Measurements from ENCODE around the gene ACKR2.
A peak's percentile ranks its signal among the peaks of the same experiment; 100 is the strongest.

Gene ACKR2

GRCh38 chr3:42871592-42872196 is 62.4 kb downstream of the ACKR2 start:
- Histone ChIP-seq H3K27ac (ENCODE audit: low read length) (no peak overlapping the region), H3K4me1 (ENCODE audit: insufficient read depth, low read length) (no peaks in the 10 kb centered on the region)

GRCh38 chr3:42872718-42873117 is 63.5 kb downstream of the ACKR2 start:
- Histone ChIP-seq H3K4me3 (ENCODE audit: low read length) (no peak overlapping the region), H3K27me3 (ENCODE audit: insufficient read depth, low read length) (no peaks in the 10 kb centered on the region), H3K27ac (ENCODE audit: low read length) (no peak overlapping the region)

More at GRCh38 chr3:42871592-42872196, 62.4 kb downstream of the ACKR2 start:
- Histone ChIP-seq H3K9me3 (ENCODE audit: insufficient read depth, low read depth, low read length) (no peaks in the 10 kb centered on the region), H3K9ac (ENCODE audit: low read depth, low read length) (no peak overlapping the region), H3K27me3 (ENCODE audit: insufficient read depth, low read length) (no peaks in the 10 kb centered on the region), H3K4me3 (ENCODE audit: low read length) (no peak overlapping the region), H3K36me3 (ENCODE audit: insufficient read depth, low read depth, low read length) (no peaks in the 10 kb centered on the region)

GRCh38 chr3:42873221-42873982 is 64.2 kb downstream of the ACKR2 start:
- no peak overlapping the region for H3K9ac ChIP-seq (ENCODE audit: low read depth, low read length)
- H3K4me3 ChIP-seq (ENCODE audit: low read length), result no peak overlapping the region
- no peaks in the 10 kb centered on the region for H3K27me3 ChIP-seq (ENCODE audit: insufficient read depth, low read length)
- H3K9me3 ChIP-seq (ENCODE audit: insufficient read depth, low read depth, low read length), result no peaks in the 10 kb centered on the region
- no peaks in the 10 kb centered on the region for H3K36me3 ChIP-seq (ENCODE audit: insufficient read depth, low read depth, low read length)
- no peak overlapping the region for H3K27ac ChIP-seq (ENCODE audit: low read length)
- H3K4me1 ChIP-seq (ENCODE audit: insufficient read depth, low read length), result no peaks in the 10 kb centered on the region

More at GRCh38 chr3:42872718-42873117, 63.5 kb downstream of the ACKR2 start:
- Histone ChIP-seq H3K9ac (ENCODE audit: low read depth, low read length) (no peak overlapping the region), H3K4me1 (ENCODE audit: insufficient read depth, low read length) (no peaks in the 10 kb centered on the region), H3K36me3 (ENCODE audit: insufficient read depth, low read depth, low read length) (no peaks in the 10 kb centered on the region), H3K9me3 (ENCODE audit: insufficient read depth, low read depth, low read length) (no peaks in the 10 kb centered on the region)

- Histone ChIP-seq H3K9me3 (ENCODE audit: insufficient read depth, low read depth, low read length) (no peaks in the 10 kb centered on the region), H3K4me3 (ENCODE audit: low read length) (no peak overlapping the region), H3K27me3 (ENCODE audit: insufficient read depth, low read length) (peaks cover 5% of the 10 kb centered on the region; the same call in 1 of the 2 replicates), H3K27ac (ENCODE audit: low read length) (no peak overlapping the region), H3K4me1 (ENCODE audit: insufficient read depth, low read length) (no peaks in the 10 kb centered on the region), H3K9ac (ENCODE audit: low read depth, low read length) (no peak overlapping the region), H3K36me3 (ENCODE audit: insufficient read depth, low read depth, low read length) (no peaks in the 10 kb centered on the region)
These were observed 65.5 kb downstream of the ACKR2 start for GRCh38 chr3:42874749-42875148.

- H3K27ac ChIP-seq (ENCODE audit: low read length), result no peak within 1 kb of the TSS
- H3K4me3 ChIP-seq (ENCODE audit: low read length), result no peak within 1 kb of the TSS
- H3K4me1 ChIP-seq (ENCODE audit: insufficient read depth, low read length), result no peaks in the 10 kb centered on the region
- no peak within 1 kb of the TSS for H3K9ac ChIP-seq (ENCODE audit: low read depth, low read length)
- H3K9me3 ChIP-seq (ENCODE audit: insufficient read depth, low read depth, low read length), result no peaks in the 10 kb centered on the region
- peaks cover 5% of the 10 kb centered on the region; the same call in 1 of the 2 replicates for H3K27me3 ChIP-seq (ENCODE audit: insufficient read depth, low read length)
- H3K36me3 ChIP-seq (ENCODE audit: insufficient read depth, low read depth, low read length), result no peaks in the 10 kb centered on the region
These were observed 66.3 kb downstream of the ACKR2 start, which contains the start of gene CYP8B1 for GRCh38 chr3:42875325-42876151. Gene CYP8B1, minus strand, starts transcription at chr3:42875879. Its CDS starts 63 bp downstream, at chr3:42875816.

GRCh38 chr3:42876401-42876800 is 67.2 kb downstream of the ACKR2 start:
- Histone ChIP-seq H3K27ac (ENCODE audit: low read length) (no peak overlapping the region), H3K27me3 (ENCODE audit: insufficient read depth, low read length) (peaks cover 5% of the 10 kb centered on the region; the same call in 1 of the 2 replicates), H3K4me1 (ENCODE audit: insufficient read depth, low read length) (peaks cover 2% of the 10 kb centered on the region; the same call in 1 of the 2 replicates), H3K36me3 (ENCODE audit: insufficient read depth, low read depth, low read length) (no peaks in the 10 kb centered on the region), H3K9me3 (ENCODE audit: insufficient read depth, low read depth, low read length) (no peaks in the 10 kb centered on the region), H3K4me3 (ENCODE audit: low read length) (no peak overlapping the region), H3K9ac (ENCODE audit: low read depth, low read length) (no peak overlapping the region)

GRCh38 chr3:42876940-42877720 is 67.9 kb downstream of the ACKR2 start:
- Histone ChIP-seq H3K27me3 (ENCODE audit: insufficient read depth, low read length) (peaks cover 5% of the 10 kb centered on the region; the same call in 1 of the 2 replicates), H3K36me3 (ENCODE audit: insufficient read depth, low read depth, low read length) (no peaks in the 10 kb centered on the region), H3K9ac (ENCODE audit: low read depth, low read length) (no peak overlapping the region), H3K4me1 (ENCODE audit: insufficient read depth, low read length) (peaks cover 4% of the 10 kb centered on the region; the same call in 1 of the 2 replicates), H3K4me3 (ENCODE audit: low read length) (no peak overlapping the region), H3K27ac (ENCODE audit: low read length) (no peak overlapping the region), H3K9me3 (ENCODE audit: insufficient read depth, low read depth, low read length) (no peaks in the 10 kb centered on the region)

GRCh38 chr3:42877881-42878280 is 68.6 kb downstream of the ACKR2 start:
- Histone ChIP-seq H3K27ac (ENCODE audit: low read length) (no peak overlapping the region), H3K9me3 (ENCODE audit: insufficient read depth, low read depth, low read length) (no peaks in the 10 kb centered on the region), H3K4me3 (ENCODE audit: low read length) (no peak overlapping the region), H3K36me3 (ENCODE audit: insufficient read depth, low read depth, low read length) (no peaks in the 10 kb centered on the region), H3K9ac (ENCODE audit: low read depth, low read length) (no peak overlapping the region), H3K4me1 (ENCODE audit: insufficient read depth, low read length) (peaks cover 4% of the 10 kb centered on the region; the same call in 1 of the 2 replicates), H3K27me3 (ENCODE audit: insufficient read depth, low read length) (peaks cover 5% of the 10 kb centered on the region; the same call in 1 of the 2 replicates)

GRCh38 chr3:42880183-42880582 is 70.9 kb downstream of the ACKR2 start:
- Histone ChIP-seq H3K27me3 (ENCODE audit: insufficient read depth, low read length) (peaks cover 5% of the 10 kb centered on the region; the same call in 1 of the 2 replicates), H3K4me1 (ENCODE audit: insufficient read depth, low read length) (peaks cover 4% of the 10 kb centered on the region; the same call in 1 of the 2 replicates), H3K9me3 (ENCODE audit: insufficient read depth, low read depth, low read length) (no peaks in the 10 kb centered on the region), H3K9ac (ENCODE audit: low read depth, low read length) (peak overlapping the region; percentile 79; the same call in 1 of the 2 replicates), H3K27ac (ENCODE audit: low read length) (no peak overlapping the region), H3K36me3 (ENCODE audit: insufficient read depth, low read depth, low read length) (no peaks in the 10 kb centered on the region), H3K4me3 (ENCODE audit: low read length) (peak overlapping the region; percentile 72)

- Histone ChIP-seq H3K9me3 (ENCODE audit: insufficient read depth, low read depth, low read length) (no peaks in the 10 kb centered on the region), H3K27me3 (ENCODE audit: insufficient read depth, low read length) (peaks cover 5% of the 10 kb centered on the region; the same call in 1 of the 2 replicates), H3K9ac (ENCODE audit: low read depth, low read length) (peak overlapping the region; percentile 79; the same call in 1 of the 2 replicates), H3K27ac (ENCODE audit: low read length) (peak overlapping the region; percentile 17), H3K4me3 (ENCODE audit: low read length) (peak overlapping the region; percentile 72), H3K36me3 (ENCODE audit: insufficient read depth, low read depth, low read length) (no peaks in the 10 kb centered on the region), H3K4me1 (ENCODE audit: insufficient read depth, low read length) (peaks cover 4% of the 10 kb centered on the region; the same call in 1 of the 2 replicates)
These were observed 71.6 kb downstream of the ACKR2 start for GRCh38 chr3:42880601-42881451.
